HEK293 (cell line): Measurements from ENCODE around the gene USP16.
A peak's percentile ranks its signal among the peaks of the same experiment; 100 is the strongest.

Source experiments
- KLF10 ChIP-seq: fragments of 450-650 bp; IDR thresholded peaks from 2 replicates; pipeline ENCODE4 v1.5.1; 2018; ENCODE audit warnings: missing biosample characterization, mild to moderate bottlenecking, missing genetic modification characterization
- KLF8 ChIP-seq: fragments of 450-650 bp; formaldehyde crosslinking; IDR thresholded peaks from 2 replicates; pipeline ENCODE4 v1.5.1; 2016; ENCODE audit warnings: missing biosample characterization, missing genetic modification characterization
- SCRT1 ChIP-seq: fragments of 450-650 bp; formaldehyde crosslinking; IDR thresholded peaks from 2 replicates; pipeline ENCODE4 v1.5.1; 2016; ENCODE audit warnings: missing biosample characterization, missing genetic modification characterization, borderline replicate concordance
- TRIM28 ChIP-seq: IDR thresholded peaks from 2 replicates; pipeline ENCODE4 v1.6.1; 2011; ENCODE audit warnings: low read length, control low read depth, borderline replicate concordance
- ZBTB1 ChIP-seq: fragments of 450-650 bp; formaldehyde crosslinking; IDR thresholded peaks from 2 replicates; pipeline ENCODE4 v1.5.1; 2016; ENCODE audit warnings: missing biosample characterization, missing genetic modification characterization
- ZBTB17 ChIP-seq: fragments of 450-650 bp; formaldehyde crosslinking; IDR thresholded peaks from 2 replicates; pipeline ENCODE4 v1.5.1; 2016; ENCODE audit warnings: missing biosample characterization, missing genetic modification characterization
- ZNF112 ChIP-seq: fragments of 450-650 bp; formaldehyde crosslinking; IDR thresholded peaks from 2 replicates; pipeline ENCODE4 v1.5.0; 2017; ENCODE audit warnings: missing biosample characterization, missing genetic modification characterization
- ZNF140 ChIP-seq: fragments of 450-650 bp; formaldehyde crosslinking; IDR thresholded peaks from 2 replicates; pipeline ENCODE4 v1.5.1; 2016; ENCODE audit warnings: missing biosample characterization, missing genetic modification characterization
- ZNF146 ChIP-seq: fragments of 450-650 bp; formaldehyde crosslinking; IDR thresholded peaks from 2 replicates; pipeline ENCODE4 v1.5.1; 2016; ENCODE audit warnings: missing biosample characterization, missing genetic modification characterization
- ZNF184 ChIP-seq: fragments of 450-650 bp; IDR thresholded peaks from 2 replicates; pipeline ENCODE4 v1.5.1; 2018; ENCODE audit warnings: missing biosample characterization, mild to moderate bottlenecking, missing genetic modification characterization
- ZNF19 ChIP-seq: fragments of 450-650 bp; formaldehyde crosslinking; IDR thresholded peaks from 2 replicates; pipeline ENCODE4; 2016; ENCODE audit warnings: missing biosample characterization, missing genetic modification characterization, low read depth
- ZNF223 ChIP-seq: fragments of 450-650 bp; formaldehyde crosslinking; IDR thresholded peaks from 2 replicates; pipeline ENCODE4 v1.5.1; 2016; ENCODE audit warnings: missing biosample characterization, missing genetic modification characterization
- ZNF292 ChIP-seq: fragments of 450-650 bp; formaldehyde crosslinking; IDR thresholded peaks from 2 replicates; pipeline ENCODE4 v1.5.1; 2016; ENCODE audit warnings: low read depth, missing biosample characterization, missing genetic modification characterization, borderline replicate concordance
- ZNF514 ChIP-seq: fragments of 450-650 bp; formaldehyde crosslinking; IDR thresholded peaks from 2 replicates; pipeline ENCODE4 v1.5.1; 2016; ENCODE audit warnings: missing biosample characterization, missing genetic modification characterization
- ZNF529 ChIP-seq: fragments of 450-650 bp; formaldehyde crosslinking; IDR thresholded peaks from 2 replicates; pipeline ENCODE4 v1.5.1; 2017; ENCODE audit warnings: missing genetic modification characterization, missing biosample characterization; ENCODE audit not compliant: insufficient replicate concordance
- ZNF558 ChIP-seq: fragments of 450-650 bp; formaldehyde crosslinking; IDR thresholded peaks from 2 replicates; pipeline ENCODE4 v1.5.1; 2016; ENCODE audit warnings: missing biosample characterization, missing genetic modification characterization
- ZNF560 ChIP-seq: fragments of 450-650 bp; formaldehyde crosslinking; IDR thresholded peaks from 2 replicates; pipeline ENCODE4 v1.5.1; 2017; ENCODE audit warnings: missing biosample characterization, missing genetic modification characterization, borderline replicate concordance
- ZNF621 ChIP-seq: fragments of 450-650 bp; formaldehyde crosslinking; IDR thresholded peaks from 2 replicates; pipeline ENCODE4 v1.5.1; 2017; ENCODE audit warnings: missing biosample characterization, missing genetic modification characterization
- ZNF664 ChIP-seq: fragments of 450-650 bp; formaldehyde crosslinking; IDR thresholded peaks from 2 replicates; pipeline ENCODE4 v1.5.1; 2016; ENCODE audit warnings: missing biosample characterization, missing genetic modification characterization
- ZNF837 ChIP-seq: fragments of 450-650 bp; formaldehyde crosslinking; IDR thresholded peaks from 2 replicates; pipeline ENCODE4 v1.5.1; 2016; ENCODE audit warnings: missing biosample characterization, missing genetic modification characterization
- ZSCAN16 ChIP-seq: fragments of 450-650 bp; formaldehyde crosslinking; IDR thresholded peaks from 2 replicates; pipeline ENCODE4 v1.5.1; 2016; ENCODE audit warnings: missing biosample characterization, missing genetic modification characterization
- TF ChIP-seq, protein P1 (sequence below): fragments of 450-650 bp; formaldehyde crosslinking; IDR thresholded peaks from 2 replicates; pipeline ENCODE4 v1.5.1; 2016; ENCODE audit warnings: missing biosample characterization, missing genetic modification characterization
- TF ChIP-seq, protein P2 (sequence below): IDR thresholded peaks from 2 replicates; pipeline ENCODE4 v1.6.1; 2011; ENCODE audit warnings: mild to moderate bottlenecking, low read depth, low read length, borderline replicate concordance
- TF ChIP-seq, protein P3 (sequence below): fragments of 450-650 bp; formaldehyde crosslinking; IDR thresholded peaks from 2 replicates; pipeline ENCODE4 v1.5.1; 2016; ENCODE audit warnings: missing biosample characterization, missing genetic modification characterization
- TF ChIP-seq, protein P4 (sequence below): fragments of 450-650 bp; formaldehyde crosslinking; IDR thresholded peaks from 2 replicates; pipeline ENCODE4 v1.5.1; 2016; ENCODE audit warnings: missing biosample characterization, missing genetic modification characterization
- TF ChIP-seq, protein P5 (sequence below): fragments of 450-650 bp; formaldehyde crosslinking; IDR thresholded peaks from 2 replicates; pipeline ENCODE4 v1.5.1; 2016; ENCODE audit warnings: missing biosample characterization, missing genetic modification characterization, borderline replicate concordance
- TF ChIP-seq, protein P6 (sequence below): fragments of 450-650 bp; formaldehyde crosslinking; IDR thresholded peaks from 2 replicates; pipeline ENCODE4 v1.5.1; 2016; ENCODE audit warnings: missing biosample characterization, missing genetic modification characterization
- TF ChIP-seq, protein P7 (sequence below): fragments of 450-650 bp; formaldehyde crosslinking; IDR thresholded peaks from 2 replicates; pipeline ENCODE4 v1.5.1; 2016; ENCODE audit warnings: missing biosample characterization, missing genetic modification characterization
- TF ChIP-seq, protein P8 (sequence below): fragments of 450-650 bp; formaldehyde crosslinking; IDR thresholded peaks from 2 replicates; pipeline ENCODE4 v1.5.1; 2017; ENCODE audit warnings: missing biosample characterization, missing genetic modification characterization

USP16 gene

DNA sequence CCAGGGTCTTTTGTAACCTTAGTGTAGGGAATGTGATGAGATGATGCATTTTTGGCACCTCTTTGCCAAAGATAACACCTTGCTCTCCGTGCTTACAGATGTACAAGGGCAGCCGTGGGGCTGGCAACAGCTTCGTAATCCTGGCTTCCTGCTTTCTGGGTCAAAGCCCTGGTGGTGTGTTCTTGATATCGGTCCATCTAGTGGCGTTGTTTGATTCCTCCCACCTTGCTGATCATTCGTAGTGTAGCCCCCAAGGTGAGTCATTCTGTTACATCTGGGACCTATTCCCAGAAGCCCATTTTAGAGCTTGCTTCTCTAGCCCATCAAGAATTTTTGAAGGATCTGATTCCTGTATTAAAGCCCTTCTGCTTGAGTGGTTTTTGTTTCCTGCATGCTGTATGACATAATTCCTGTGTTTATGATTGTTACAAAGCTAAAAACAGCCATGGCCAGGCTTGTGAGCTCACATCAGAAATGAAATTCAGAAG, 56.0 kb downstream of the USP16 start (continued):
- no peak for TF ChIP-seq ZNF621
- no peak for TF ChIP-seq ZNF837
- TF ChIP-seq ZNF184 (tag by site-specific recombination), result peak; percentile 16; the same call in 1 of the 2 replicates
- TF ChIP-seq ZNF529 (tag by site-specific recombination), result no peak
- no peak for TF ChIP-seq KLF8 (tag by site-specific recombination)
- no peak for TF ChIP-seq ZNF19 (tag by site-specific recombination)
- TF ChIP-seq ZNF140 (tag by site-specific recombination), result no peak
- TF ChIP-seq, protein P1, sequence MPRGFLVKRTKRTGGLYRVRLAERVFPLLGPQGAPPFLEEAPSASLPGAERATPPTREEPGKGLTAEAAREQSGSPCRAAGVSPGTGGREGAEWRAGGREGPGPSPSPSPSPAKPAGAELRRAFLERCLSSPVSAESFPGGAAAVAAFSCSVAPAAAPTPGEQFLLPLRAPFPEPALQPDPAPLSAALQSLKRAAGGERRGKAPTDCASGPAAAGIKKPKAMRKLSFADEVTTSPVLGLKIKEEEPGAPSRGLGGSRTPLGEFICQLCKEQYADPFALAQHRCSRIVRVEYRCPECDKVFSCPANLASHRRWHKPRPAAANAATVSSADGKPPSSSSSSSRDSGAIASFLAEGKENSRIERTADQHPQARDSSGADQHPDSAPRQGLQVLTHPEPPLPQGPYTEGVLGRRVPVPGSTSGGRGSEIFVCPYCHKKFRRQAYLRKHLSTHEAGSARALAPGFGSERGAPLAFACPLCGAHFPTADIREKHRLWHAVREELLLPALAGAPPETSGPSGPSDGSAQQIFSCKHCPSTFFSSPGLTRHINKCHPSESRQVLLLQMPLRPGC (tag by site-specific recombination), result no peak; the same call in 1 of the 2 replicates
- TF ChIP-seq KLF10 (tag by site-specific recombination), result no peak
- no peak for TF ChIP-seq ZNF146 (tag by site-specific recombination)
- TF ChIP-seq TRIM28, result no peak
- TF ChIP-seq ZNF514 (tag by site-specific recombination), result no peak
- TF ChIP-seq, protein P2, sequence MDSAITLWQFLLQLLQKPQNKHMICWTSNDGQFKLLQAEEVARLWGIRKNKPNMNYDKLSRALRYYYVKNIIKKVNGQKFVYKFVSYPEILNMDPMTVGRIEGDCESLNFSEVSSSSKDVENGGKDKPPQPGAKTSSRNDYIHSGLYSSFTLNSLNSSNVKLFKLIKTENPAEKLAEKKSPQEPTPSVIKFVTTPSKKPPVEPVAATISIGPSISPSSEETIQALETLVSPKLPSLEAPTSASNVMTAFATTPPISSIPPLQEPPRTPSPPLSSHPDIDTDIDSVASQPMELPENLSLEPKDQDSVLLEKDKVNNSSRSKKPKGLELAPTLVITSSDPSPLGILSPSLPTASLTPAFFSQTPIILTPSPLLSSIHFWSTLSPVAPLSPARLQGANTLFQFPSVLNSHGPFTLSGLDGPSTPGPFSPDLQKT, result no peak
- no peak for TF ChIP-seq ZNF292 (tag by site-specific recombination)
- no peak for TF ChIP-seq ZNF558 (tag by site-specific recombination)
- no peak for TF ChIP-seq ZNF223 (tag by site-specific recombination)
- TF ChIP-seq, protein P3, sequence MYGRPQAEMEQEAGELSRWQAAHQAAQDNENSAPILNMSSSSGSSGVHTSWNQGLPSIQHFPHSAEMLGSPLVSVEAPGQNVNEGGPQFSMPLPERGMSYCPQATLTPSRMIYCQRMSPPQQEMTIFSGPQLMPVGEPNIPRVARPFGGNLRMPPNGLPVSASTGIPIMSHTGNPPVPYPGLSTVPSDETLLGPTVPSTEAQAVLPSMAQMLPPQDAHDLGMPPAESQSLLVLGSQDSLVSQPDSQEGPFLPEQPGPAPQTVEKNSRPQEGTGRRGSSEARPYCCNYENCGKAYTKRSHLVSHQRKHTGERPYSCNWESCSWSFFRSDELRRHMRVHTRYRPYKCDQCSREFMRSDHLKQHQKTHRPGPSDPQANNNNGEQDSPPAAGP (tag by site-specific recombination), result no peak
- TF ChIP-seq SCRT1, result no peak
- TF ChIP-seq ZNF664, result no peak
- TF ChIP-seq, protein P4, sequence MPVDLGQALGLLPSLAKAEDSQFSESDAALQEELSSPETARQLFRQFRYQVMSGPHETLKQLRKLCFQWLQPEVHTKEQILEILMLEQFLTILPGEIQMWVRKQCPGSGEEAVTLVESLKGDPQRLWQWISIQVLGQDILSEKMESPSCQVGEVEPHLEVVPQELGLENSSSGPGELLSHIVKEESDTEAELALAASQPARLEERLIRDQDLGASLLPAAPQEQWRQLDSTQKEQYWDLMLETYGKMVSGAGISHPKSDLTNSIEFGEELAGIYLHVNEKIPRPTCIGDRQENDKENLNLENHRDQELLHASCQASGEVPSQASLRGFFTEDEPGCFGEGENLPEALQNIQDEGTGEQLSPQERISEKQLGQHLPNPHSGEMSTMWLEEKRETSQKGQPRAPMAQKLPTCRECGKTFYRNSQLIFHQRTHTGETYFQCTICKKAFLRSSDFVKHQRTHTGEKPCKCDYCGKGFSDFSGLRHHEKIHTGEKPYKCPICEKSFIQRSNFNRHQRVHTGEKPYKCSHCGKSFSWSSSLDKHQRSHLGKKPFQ (tag by site-specific recombination), result no peak
- peak; percentile 59 for TF ChIP-seq ZBTB17 (tag by site-specific recombination)
- no peak for TF ChIP-seq ZNF560
- TF ChIP-seq, protein P5, sequence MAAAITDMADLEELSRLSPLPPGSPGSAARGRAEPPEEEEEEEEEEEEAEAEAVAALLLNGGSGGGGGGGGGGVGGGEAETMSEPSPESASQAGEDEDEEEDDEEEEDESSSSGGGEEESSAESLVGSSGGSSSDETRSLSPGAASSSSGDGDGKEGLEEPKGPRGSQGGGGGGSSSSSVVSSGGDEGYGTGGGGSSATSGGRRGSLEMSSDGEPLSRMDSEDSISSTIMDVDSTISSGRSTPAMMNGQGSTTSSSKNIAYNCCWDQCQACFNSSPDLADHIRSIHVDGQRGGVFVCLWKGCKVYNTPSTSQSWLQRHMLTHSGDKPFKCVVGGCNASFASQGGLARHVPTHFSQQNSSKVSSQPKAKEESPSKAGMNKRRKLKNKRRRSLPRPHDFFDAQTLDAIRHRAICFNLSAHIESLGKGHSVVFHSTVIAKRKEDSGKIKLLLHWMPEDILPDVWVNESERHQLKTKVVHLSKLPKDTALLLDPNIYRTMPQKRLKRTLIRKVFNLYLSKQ (tag by site-specific recombination), result no peak
- TF ChIP-seq, protein P6, sequence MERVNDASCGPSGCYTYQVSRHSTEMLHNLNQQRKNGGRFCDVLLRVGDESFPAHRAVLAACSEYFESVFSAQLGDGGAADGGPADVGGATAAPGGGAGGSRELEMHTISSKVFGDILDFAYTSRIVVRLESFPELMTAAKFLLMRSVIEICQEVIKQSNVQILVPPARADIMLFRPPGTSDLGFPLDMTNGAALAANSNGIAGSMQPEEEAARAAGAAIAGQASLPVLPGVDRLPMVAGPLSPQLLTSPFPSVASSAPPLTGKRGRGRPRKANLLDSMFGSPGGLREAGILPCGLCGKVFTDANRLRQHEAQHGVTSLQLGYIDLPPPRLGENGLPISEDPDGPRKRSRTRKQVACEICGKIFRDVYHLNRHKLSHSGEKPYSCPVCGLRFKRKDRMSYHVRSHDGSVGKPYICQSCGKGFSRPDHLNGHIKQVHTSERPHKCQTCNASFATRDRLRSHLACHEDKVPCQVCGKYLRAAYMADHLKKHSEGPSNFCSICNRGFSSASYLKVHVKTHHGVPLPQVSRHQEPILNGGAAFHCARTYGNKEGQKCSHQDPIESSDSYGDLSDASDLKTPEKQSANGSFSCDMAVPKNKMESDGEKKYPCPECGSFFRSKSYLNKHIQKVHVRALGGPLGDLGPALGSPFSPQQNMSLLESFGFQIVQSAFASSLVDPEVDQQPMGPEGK (tag by site-specific recombination), result peak; percentile 76
- no peak for TF ChIP-seq ZBTB1
- TF ChIP-seq, protein P7, sequence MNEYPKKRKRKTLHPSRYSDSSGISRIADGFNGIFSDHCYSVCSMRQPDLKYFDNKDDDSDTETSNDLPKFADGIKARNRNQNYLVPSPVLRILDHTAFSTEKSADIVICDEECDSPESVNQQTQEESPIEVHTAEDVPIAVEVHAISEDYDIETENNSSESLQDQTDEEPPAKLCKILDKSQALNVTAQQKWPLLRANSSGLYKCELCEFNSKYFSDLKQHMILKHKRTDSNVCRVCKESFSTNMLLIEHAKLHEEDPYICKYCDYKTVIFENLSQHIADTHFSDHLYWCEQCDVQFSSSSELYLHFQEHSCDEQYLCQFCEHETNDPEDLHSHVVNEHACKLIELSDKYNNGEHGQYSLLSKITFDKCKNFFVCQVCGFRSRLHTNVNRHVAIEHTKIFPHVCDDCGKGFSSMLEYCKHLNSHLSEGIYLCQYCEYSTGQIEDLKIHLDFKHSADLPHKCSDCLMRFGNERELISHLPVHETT (tag by site-specific recombination), result no peak; the same call in 1 of the 2 replicates
- no peak for TF ChIP-seq ZNF112 (tag by site-specific recombination)
- TF ChIP-seq, protein P8, sequence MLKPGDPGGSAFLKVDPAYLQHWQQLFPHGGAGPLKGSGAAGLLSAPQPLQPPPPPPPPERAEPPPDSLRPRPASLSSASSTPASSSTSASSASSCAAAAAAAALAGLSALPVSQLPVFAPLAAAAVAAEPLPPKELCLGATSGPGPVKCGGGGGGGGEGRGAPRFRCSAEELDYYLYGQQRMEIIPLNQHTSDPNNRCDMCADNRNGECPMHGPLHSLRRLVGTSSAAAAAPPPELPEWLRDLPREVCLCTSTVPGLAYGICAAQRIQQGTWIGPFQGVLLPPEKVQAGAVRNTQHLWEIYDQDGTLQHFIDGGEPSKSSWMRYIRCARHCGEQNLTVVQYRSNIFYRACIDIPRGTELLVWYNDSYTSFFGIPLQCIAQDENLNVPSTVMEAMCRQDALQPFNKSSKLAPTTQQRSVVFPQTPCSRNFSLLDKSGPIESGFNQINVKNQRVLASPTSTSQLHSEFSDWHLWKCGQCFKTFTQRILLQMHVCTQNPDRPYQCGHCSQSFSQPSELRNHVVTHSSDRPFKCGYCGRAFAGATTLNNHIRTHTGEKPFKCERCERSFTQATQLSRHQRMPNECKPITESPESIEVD (tag by site-specific recombination), result peak; percentile 56
- TF ChIP-seq ZSCAN16 (tag by site-specific recombination), result no peak
